Measurements from ENCODE around the gene DPP10.

DPP10 gene

GRCh38 chr2:114789989-114790388 is 347.5 kb downstream of the DPP10 start:
- no peaks in the 10 kb centered on the region for H3K27me3 ChIP-seq (ENCODE audit: control insufficient read depth, insufficient read depth, low read length)
- WGBS (ENCODE audit: insufficient coverage, insufficient read length) = no CpG with 5 or more reads among the region's 1 CpG
- DNase-seq (ENCODE audit: low read depth, low spot score) = no peak
- no peak overlapping the region for H3K4me3 ChIP-seq (ENCODE audit: low read length)
- H3K4me1 ChIP-seq (ENCODE audit: control insufficient read depth, insufficient read depth, low read length) = 0 out of 2 replicates have a peak, but pooled peaks cover 1% of the 10 kb centered on the region
- no peaks in the 10 kb centered on the region for H3K36me3 ChIP-seq (ENCODE audit: control insufficient read depth, insufficient read depth, low read length)
- no peaks in the 10 kb centered on the region for H3K9me3 ChIP-seq (ENCODE audit: control insufficient read depth, insufficient read depth, low read length)
- H3K27ac ChIP-seq (ENCODE audit: low read length) = no peak overlapping the region

GRCh38 chr2:114797540-114797939 is 355.1 kb downstream of the DPP10 start:
- no CpG with 5 or more reads among the region's 4 CpGs for WGBS (ENCODE audit: insufficient coverage, insufficient read length)
- Histone ChIP-seq H3K4me1 (ENCODE audit: control insufficient read depth, insufficient read depth, low read length) (no peaks in the 10 kb centered on the region), H3K27me3 (ENCODE audit: control insufficient read depth, insufficient read depth, low read length) (no peaks in the 10 kb centered on the region), H3K4me3 (ENCODE audit: low read length) (no peak overlapping the region), H3K27ac (ENCODE audit: low read length) (no peak overlapping the region), H3K36me3 (ENCODE audit: control insufficient read depth, insufficient read depth, low read length) (no peaks in the 10 kb centered on the region), H3K9me3 (ENCODE audit: control insufficient read depth, insufficient read depth, low read length) (no peaks in the 10 kb centered on the region)
- DNase-seq (ENCODE audit: low read depth, low spot score) = no peak

DNA sequence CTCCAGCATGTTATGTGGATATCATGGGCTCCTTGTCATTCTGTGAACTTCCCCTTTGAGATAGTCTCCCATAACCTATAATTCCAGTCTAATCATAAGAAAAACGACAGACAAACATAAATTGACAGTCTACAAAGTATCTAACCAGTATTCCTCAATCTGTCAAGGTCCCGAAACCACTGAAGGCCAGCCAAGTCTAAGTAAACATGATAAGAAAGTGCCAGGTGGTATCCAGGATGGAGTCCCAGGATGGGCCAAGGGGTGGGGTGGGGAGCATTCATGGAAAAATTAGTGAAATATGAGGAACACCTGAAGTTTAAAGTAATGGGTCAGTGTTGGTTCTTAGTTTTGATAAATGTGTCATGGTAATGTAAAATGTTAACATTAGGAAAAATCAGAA is 355.5 kb downstream of the DPP10 start:
- no CpG with 5 or more reads among the region's 2 CpGs for WGBS (ENCODE audit: insufficient coverage, insufficient read length)
- H3K36me3 ChIP-seq (ENCODE audit: control insufficient read depth, insufficient read depth, low read length) = no peaks in the 10 kb centered on the region

DNA sequence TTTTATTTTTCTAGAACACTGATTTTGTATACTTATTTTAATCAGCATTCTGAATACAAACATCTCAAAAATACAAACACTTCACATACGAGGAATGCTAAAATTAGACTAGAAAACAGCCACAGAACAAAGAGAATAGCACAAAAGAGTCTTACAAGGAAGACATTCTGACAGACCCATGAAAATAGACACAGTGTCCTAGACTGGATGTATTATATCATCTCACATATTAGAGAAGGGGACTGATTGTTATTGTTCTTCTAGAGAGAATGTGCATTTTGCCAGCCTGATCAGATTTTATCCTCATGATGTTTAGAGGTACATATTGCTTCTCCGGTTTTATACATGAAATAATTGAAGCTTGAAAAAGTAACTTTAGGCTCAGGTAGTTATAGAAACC is 357.9 kb downstream of the DPP10 start:
- no CpG with 5 or more reads among the region's 2 CpGs for WGBS (ENCODE audit: insufficient coverage, insufficient read length)
- H3K27ac ChIP-seq (ENCODE audit: low read length) = no peak overlapping the region
- no peaks in the 10 kb centered on the region for H3K27me3 ChIP-seq (ENCODE audit: control insufficient read depth, insufficient read depth, low read length)
- DNase-seq (ENCODE audit: low read depth, low spot score) = no peak
- H3K4me3 ChIP-seq (ENCODE audit: low read length) = no peak overlapping the region
- no peaks in the 10 kb centered on the region for H3K4me1 ChIP-seq (ENCODE audit: control insufficient read depth, insufficient read depth, low read length)
- H3K36me3 ChIP-seq (ENCODE audit: control insufficient read depth, insufficient read depth, low read length) = no peaks in the 10 kb centered on the region
- H3K9me3 ChIP-seq (ENCODE audit: control insufficient read depth, insufficient read depth, low read length) = no peaks in the 10 kb centered on the region

More for the DNA sequence above, 355.5 kb downstream of the DPP10 start:
- no peak for DNase-seq (ENCODE audit: low read depth, low spot score)
- Histone ChIP-seq H3K9me3 (ENCODE audit: control insufficient read depth, insufficient read depth, low read length) (no peaks in the 10 kb centered on the region), H3K4me1 (ENCODE audit: control insufficient read depth, insufficient read depth, low read length) (no peaks in the 10 kb centered on the region), H3K4me3 (ENCODE audit: low read length) (no peak overlapping the region), H3K27ac (ENCODE audit: low read length) (no peak overlapping the region), H3K27me3 (ENCODE audit: control insufficient read depth, insufficient read depth, low read length) (no peaks in the 10 kb centered on the region)

- no peaks in the 10 kb centered on the region for H3K4me1 ChIP-seq (ENCODE audit: control insufficient read depth, insufficient read depth, low read length)
- H3K4me3 ChIP-seq (ENCODE audit: low read length) = no peak overlapping the region
- H3K27me3 ChIP-seq (ENCODE audit: control insufficient read depth, insufficient read depth, low read length) = no peaks in the 10 kb centered on the region
- no peak overlapping the region for H3K27ac ChIP-seq (ENCODE audit: low read length)
- DNase-seq (ENCODE audit: low read depth, low spot score) = no peak
- no peaks in the 10 kb centered on the region for H3K36me3 ChIP-seq (ENCODE audit: control insufficient read depth, insufficient read depth, low read length)
- no peaks in the 10 kb centered on the region for H3K9me3 ChIP-seq (ENCODE audit: control insufficient read depth, insufficient read depth, low read length)
- WGBS (ENCODE audit: insufficient coverage, insufficient read length) = no CpG with 5 or more reads among the region's 3 CpGs
Measured at GRCh38 chr2:114805195-114805594, 362.8 kb downstream of the DPP10 start.

DNA sequence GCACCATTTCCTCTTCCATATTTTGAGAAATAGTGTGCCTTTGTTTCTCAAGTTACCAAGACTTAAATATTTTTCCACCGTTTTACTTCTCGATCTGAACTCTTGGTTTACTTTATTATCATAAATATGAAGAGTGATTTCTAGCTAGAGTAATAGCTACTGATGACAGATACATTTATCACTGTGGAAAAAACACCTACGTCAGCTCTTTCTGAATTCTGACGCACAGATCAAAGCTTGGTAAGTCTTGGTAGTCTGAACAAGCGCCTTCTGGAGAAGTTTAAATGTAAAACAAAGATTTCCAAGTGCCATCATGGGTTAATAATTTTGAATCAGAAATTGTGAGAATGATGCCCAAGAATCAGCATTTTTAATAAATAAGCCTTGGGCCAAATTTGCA is 367.7 kb downstream of the DPP10 start:
- Histone ChIP-seq H3K4me3 (ENCODE audit: low read length) (no peak overlapping the region), H3K36me3 (ENCODE audit: control insufficient read depth, insufficient read depth, low read length) (no peaks in the 10 kb centered on the region), H3K27ac (ENCODE audit: low read length) (no peak overlapping the region), H3K9me3 (ENCODE audit: control insufficient read depth, insufficient read depth, low read length) (no peaks in the 10 kb centered on the region), H3K27me3 (ENCODE audit: control insufficient read depth, insufficient read depth, low read length) (no peaks in the 10 kb centered on the region), H3K4me1 (ENCODE audit: control insufficient read depth, insufficient read depth, low read length) (peaks cover 2% of the 10 kb centered on the region; the same call in 1 of the 2 replicates)
- WGBS (ENCODE audit: insufficient coverage, insufficient read length) = no CpG with 5 or more reads among the region's 5 CpGs
- DNase-seq (ENCODE audit: low read depth, low spot score) = no peak

DNA sequence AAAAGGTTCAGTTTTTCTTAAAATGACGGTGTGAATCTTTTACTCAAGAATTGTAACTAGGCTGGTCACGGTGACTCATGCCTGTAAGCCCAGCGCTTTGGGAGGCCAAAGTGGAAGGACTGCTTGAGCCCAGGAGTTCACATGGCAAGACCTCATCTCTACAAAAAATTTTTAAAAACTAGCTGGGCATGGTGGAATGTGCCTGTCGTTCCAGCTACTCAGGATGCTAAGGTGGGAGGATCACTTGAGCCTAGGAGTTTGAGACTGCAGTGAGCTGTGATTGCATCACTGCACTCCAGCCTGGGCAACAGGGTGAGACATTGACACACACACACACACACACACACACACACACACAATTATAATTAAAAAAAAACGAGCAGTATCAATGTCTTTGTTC is 369.8 kb downstream of the DPP10 start:
- Histone ChIP-seq H3K4me3 (ENCODE audit: low read length) (no peak overlapping the region), H3K36me3 (ENCODE audit: control insufficient read depth, insufficient read depth, low read length) (no peaks in the 10 kb centered on the region), H3K4me1 (ENCODE audit: control insufficient read depth, insufficient read depth, low read length) (peaks cover 2% of the 10 kb centered on the region; the same call in 1 of the 2 replicates), H3K27ac (ENCODE audit: low read length) (no peak overlapping the region), H3K9me3 (ENCODE audit: control insufficient read depth, insufficient read depth, low read length) (no peaks in the 10 kb centered on the region), H3K27me3 (ENCODE audit: control insufficient read depth, insufficient read depth, low read length) (no peaks in the 10 kb centered on the region)
- DNase-seq (ENCODE audit: low read depth, low spot score) = no peak
- WGBS (ENCODE audit: insufficient coverage, insufficient read length) = no CpG with 5 or more reads among the region's 5 CpGs

DNA sequence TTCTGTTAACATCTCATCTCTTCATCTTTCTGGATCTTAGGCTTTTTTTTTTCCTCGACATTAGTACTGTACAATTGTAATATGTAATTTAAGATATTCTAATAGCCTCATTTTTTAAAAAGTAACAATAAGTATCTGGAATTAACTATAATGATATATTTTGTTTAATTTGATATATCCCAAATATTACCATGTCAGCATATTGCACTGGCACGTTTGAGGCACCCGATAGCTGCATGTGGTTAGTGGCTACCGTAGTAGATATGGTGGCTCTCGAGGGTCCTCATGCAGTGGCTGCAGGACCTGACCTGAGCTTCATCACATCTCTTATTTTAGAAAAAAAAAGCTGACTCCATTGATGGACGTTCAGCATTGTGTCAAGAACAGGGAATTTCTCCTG is 371.9 kb downstream of the DPP10 start:
- H3K4me1 ChIP-seq (ENCODE audit: control insufficient read depth, insufficient read depth, low read length) = peaks cover 2% of the 10 kb centered on the region; the same call in 1 of the 2 replicates
- no CpG with 5 or more reads among the region's 6 CpGs for WGBS (ENCODE audit: insufficient coverage, insufficient read length)
- no peak overlapping the region for H3K27ac ChIP-seq (ENCODE audit: low read length)
- H3K27me3 ChIP-seq (ENCODE audit: control insufficient read depth, insufficient read depth, low read length) = no peaks in the 10 kb centered on the region
- no peaks in the 10 kb centered on the region for H3K9me3 ChIP-seq (ENCODE audit: control insufficient read depth, insufficient read depth, low read length)
- no peak overlapping the region for H3K4me3 ChIP-seq (ENCODE audit: low read length)
- DNase-seq (ENCODE audit: low read depth, low spot score) = no peak
- H3K36me3 ChIP-seq (ENCODE audit: control insufficient read depth, insufficient read depth, low read length) = no peaks in the 10 kb centered on the region

DNA sequence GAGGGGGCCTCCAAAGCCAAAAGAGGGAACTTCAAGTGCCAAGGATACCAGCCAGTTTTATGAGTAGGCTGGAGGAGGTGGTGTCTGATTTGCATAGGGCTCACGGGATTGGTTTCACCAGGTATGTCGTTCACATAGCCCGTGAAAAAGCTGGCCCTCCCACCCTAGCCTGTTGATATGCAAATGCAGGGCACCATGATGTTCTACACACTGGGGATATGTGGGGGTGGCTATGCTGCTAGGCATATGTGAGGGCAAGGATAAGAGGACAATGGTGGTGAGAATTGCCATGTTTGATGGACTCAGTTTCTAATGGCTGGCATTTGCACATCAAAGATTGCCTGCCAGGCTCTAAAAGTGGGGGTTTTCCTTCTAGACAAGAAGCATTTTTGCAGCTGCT is 378.6 kb downstream of the DPP10 start:
- WGBS (ENCODE audit: insufficient coverage, insufficient read length) = no CpG with 5 or more reads among the region's 3 CpGs
- H3K9me3 ChIP-seq (ENCODE audit: control insufficient read depth, insufficient read depth, low read length) = no peaks in the 10 kb centered on the region
- H3K4me3 ChIP-seq (ENCODE audit: low read length) = no peak overlapping the region
- H3K36me3 ChIP-seq (ENCODE audit: control insufficient read depth, insufficient read depth, low read length) = no peaks in the 10 kb centered on the region
- no peaks in the 10 kb centered on the region; the same call in 1 of the 2 replicates for H3K4me1 ChIP-seq (ENCODE audit: control insufficient read depth, insufficient read depth, low read length)
- peak; percentile 22 for DNase-seq (ENCODE audit: low read depth, low spot score)
- no peak overlapping the region for H3K27ac ChIP-seq (ENCODE audit: low read length)
- H3K27me3 ChIP-seq (ENCODE audit: control insufficient read depth, insufficient read depth, low read length) = no peaks in the 10 kb centered on the region

DNA sequence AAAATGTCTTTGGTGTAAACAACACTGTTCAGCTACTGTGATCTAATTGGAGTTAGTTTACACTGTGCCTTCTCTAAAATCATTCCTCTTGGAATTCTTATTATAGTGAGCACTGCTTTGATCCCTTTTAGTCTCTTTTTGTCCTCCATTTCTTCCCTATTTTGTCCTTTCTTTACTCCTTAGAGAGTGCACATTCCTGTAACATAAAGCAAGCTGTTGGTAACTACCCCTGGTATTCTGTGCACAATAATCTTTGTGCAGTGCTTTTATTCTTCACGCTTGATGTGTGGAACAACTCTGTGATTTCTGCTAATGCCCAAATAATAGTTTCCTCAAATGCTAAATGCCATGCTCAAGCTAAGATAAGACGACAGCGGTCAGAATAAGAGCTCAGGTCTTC is 401.5 kb downstream of the DPP10 start:
- no peaks in the 10 kb centered on the region for H3K36me3 ChIP-seq (ENCODE audit: control insufficient read depth, insufficient read depth, low read length)
- no peaks in the 10 kb centered on the region for H3K9me3 ChIP-seq (ENCODE audit: control insufficient read depth, insufficient read depth, low read length)
- no peak overlapping the region for H3K27ac ChIP-seq (ENCODE audit: low read length)
- H3K4me3 ChIP-seq (ENCODE audit: low read length) = no peak overlapping the region
- whole genome bisulfite sequencing (ENCODE audit: insufficient coverage, insufficient read length) = no CpG with 5 or more reads among the region's 3 CpGs
- H3K4me1 ChIP-seq (ENCODE audit: control insufficient read depth, insufficient read depth, low read length) = no peaks in the 10 kb centered on the region
- no peak for DNase-seq (ENCODE audit: low read depth, low spot score)
- H3K27me3 ChIP-seq (ENCODE audit: control insufficient read depth, insufficient read depth, low read length) = no peaks in the 10 kb centered on the region

DNA sequence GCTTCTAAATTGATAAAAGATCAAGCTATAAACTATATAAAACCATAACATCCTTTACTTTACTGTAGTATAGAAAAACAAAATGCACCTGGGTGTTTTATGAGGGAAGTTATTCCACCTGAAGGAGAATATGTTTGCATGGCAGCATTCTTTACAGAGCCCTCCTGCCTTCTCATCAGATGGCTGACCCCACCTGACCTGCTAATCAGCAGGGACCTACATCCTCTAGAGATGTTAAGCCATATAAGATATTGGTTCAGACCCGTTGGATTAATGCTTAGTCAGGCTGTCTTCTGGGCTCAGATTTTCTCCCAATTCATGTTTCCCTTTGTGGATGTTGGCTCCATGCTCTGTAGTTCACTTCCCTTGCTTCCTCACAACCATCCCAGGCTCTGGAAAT is 414.8 kb downstream of the DPP10 start:
- H3K4me1 ChIP-seq (ENCODE audit: control insufficient read depth, insufficient read depth, low read length) = no peaks in the 10 kb centered on the region
- no peaks in the 10 kb centered on the region for H3K27me3 ChIP-seq (ENCODE audit: control insufficient read depth, insufficient read depth, low read length)
- no peak for DNase-seq (ENCODE audit: low read depth, low spot score)
- no CpG with 5 or more reads among the region's 1 CpG for WGBS (ENCODE audit: insufficient coverage, insufficient read length)
- no peaks in the 10 kb centered on the region for H3K36me3 ChIP-seq (ENCODE audit: control insufficient read depth, insufficient read depth, low read length)
- H3K9me3 ChIP-seq (ENCODE audit: control insufficient read depth, insufficient read depth, low read length) = no peaks in the 10 kb centered on the region
- no peak overlapping the region for H3K27ac ChIP-seq (ENCODE audit: low read length)
- no peak overlapping the region for H3K4me3 ChIP-seq (ENCODE audit: low read length)

All from iPS DF 6.9 (cell line).